ENCODE data around the gene SPACA6.

- no peak for TF ChIP-seq CTCF (conservative IDR thresholded peaks at IDR 0.05 in 1 of 2, IDR thresholded peaks at IDR 0.05 in 1 of 2; ENCODE audit: extremely low read depth in 1 of 2, insufficient read depth in 1 of 2, low read depth in 1 of 2, low read length in 2 of 2)
- TF ChIP-seq EZH2 (IDR thresholded peaks at IDR 0.05; ENCODE audit: borderline replicate concordance, low read length) = no peak
Measured at GRCh38 chr19:51687791-51688670, 5.1 kb upstream of the SPACA6 start.
